MCF 10A (cell line): ENCODE data around the gene MTA3. TPM values are rescaled to one million over a fixed set of nuclear protein-coding genes. Genes with fewer than 3 reads are reported as not detected.

Experiments used
- BruUV-seq: library from RNA; stranded (reverse); fragments of 400-500 nt; replicated peaks from 2 replicates; lab custom pipeline; 2021; lab: Mats Ljungman, UMichigan
- CTCF ChIA-PET: fragments of 300-600 bp; sonication (Branson Sonifier 250); formaldehyde crosslinking; extraction: SDS; loops from one replicate; lab custom pipeline; 2021; ENCODE audit warnings: antibody characterized with exemption, inconsistent platforms; lab: Yijun Ruan, JAX
- POLR2A ChIA-PET: fragments of 300-600, 350-650 bp; sonication (Branson Sonifier 250); formaldehyde crosslinking; extraction: SDS; loops from one replicate; lab custom pipeline; 2020; ENCODE audit warnings: antibody characterized with exemption, inconsistent platforms; lab: Yijun Ruan, JAX
- DNase-seq: peaks from one replicate; pipeline ENCODE4 v3.0.0-alpha.2; 2018; ENCODE audit not compliant: unreplicated experiment
- H3K27ac Mint-ChIP-seq: one replicate; pipeline ENCODE4 v1.8.0; 2022; ENCODE audit warnings: mild to moderate bottlenecking, low read depth, mixed read lengths; ENCODE audit not compliant: unreplicated experiment
- H3K27me3 Mint-ChIP-seq: one replicate; pipeline ENCODE4 v1.8.0; 2022; ENCODE audit warnings: mixed read lengths; ENCODE audit not compliant: insufficient read depth, unreplicated experiment
- H3K36me3 Mint-ChIP-seq: one replicate; pipeline ENCODE4 v1.8.0; 2022; ENCODE audit warnings: mild to moderate bottlenecking, moderate library complexity, mixed read lengths; ENCODE audit not compliant: insufficient read depth, unreplicated experiment
- H3K4me1 Mint-ChIP-seq: one replicate; pipeline ENCODE4 v1.8.0; 2022; ENCODE audit warnings: mixed read lengths; ENCODE audit not compliant: insufficient read depth, unreplicated experiment
- H3K4me3 Mint-ChIP-seq: one replicate; pipeline ENCODE4 v1.8.0; 2022; ENCODE audit warnings: mild to moderate bottlenecking, moderate library complexity, mixed read lengths; ENCODE audit not compliant: unreplicated experiment
- H3K9me3 Mint-ChIP-seq: one replicate; pipeline ENCODE4 v1.8.0; 2022; ENCODE audit warnings: mixed read lengths; ENCODE audit not compliant: unreplicated experiment
- intact Hi-C: fragments of 100-400 bp; cut with micrococcal nuclease; formaldehyde crosslinking; loops from 2 replicates; pipeline ENCODE4 v1.14.1; 2022
- total RNA-seq: library from RNA; stranded (reverse); gene quantifications from 2 replicates; pipeline ENCODE4 v1.2.3, GENCODE V29; 2022
- TF ChIP-seq, protein P1 (sequence below): fragments of 200-600 bp; IDR thresholded peaks from one replicate; pipeline ENCODE4 v1.8.0; 2022; ENCODE audit warnings: antibody characterized with exemption, mild to moderate bottlenecking; ENCODE audit not compliant: unreplicated experiment

MTA3 gene
- total RNA-seq, 1 experiment from 2014 or later, result 41.4 TPM

- Mint-ChIP-seq H3K36me3 (no peaks in the 10 kb centered on the region), H3K9me3 (no peaks in the 10 kb centered on the region), H3K27me3 (no peaks in the 10 kb centered on the region), H3K4me3 (no peak overlapping the region), H3K4me1 (no peaks in the 10 kb centered on the region), H3K27ac (no peak overlapping the region)
- DNase-seq, result no peak
- TF ChIP-seq, protein P1, sequence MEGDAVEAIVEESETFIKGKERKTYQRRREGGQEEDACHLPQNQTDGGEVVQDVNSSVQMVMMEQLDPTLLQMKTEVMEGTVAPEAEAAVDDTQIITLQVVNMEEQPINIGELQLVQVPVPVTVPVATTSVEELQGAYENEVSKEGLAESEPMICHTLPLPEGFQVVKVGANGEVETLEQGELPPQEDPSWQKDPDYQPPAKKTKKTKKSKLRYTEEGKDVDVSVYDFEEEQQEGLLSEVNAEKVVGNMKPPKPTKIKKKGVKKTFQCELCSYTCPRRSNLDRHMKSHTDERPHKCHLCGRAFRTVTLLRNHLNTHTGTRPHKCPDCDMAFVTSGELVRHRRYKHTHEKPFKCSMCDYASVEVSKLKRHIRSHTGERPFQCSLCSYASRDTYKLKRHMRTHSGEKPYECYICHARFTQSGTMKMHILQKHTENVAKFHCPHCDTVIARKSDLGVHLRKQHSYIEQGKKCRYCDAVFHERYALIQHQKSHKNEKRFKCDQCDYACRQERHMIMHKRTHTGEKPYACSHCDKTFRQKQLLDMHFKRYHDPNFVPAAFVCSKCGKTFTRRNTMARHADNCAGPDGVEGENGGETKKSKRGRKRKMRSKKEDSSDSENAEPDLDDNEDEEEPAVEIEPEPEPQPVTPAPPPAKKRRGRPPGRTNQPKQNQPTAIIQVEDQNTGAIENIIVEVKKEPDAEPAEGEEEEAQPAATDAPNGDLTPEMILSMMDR, result no peak
- intact Hi-C loops, result no loop called here
- ChIA-PET CTCF (interaction anchor here (0.5 kb wide), 1 partner anchor 54 kb away, joined by 6 read pairs; no protein-coding TSS in a partner anchor), POLR2A (no interaction called here)
- BruUV-seq, result no TSS peak
Measured at GRCh38 chr2:42560899-42561298, 7.5 kb upstream of the MTA3 start.

DNA sequence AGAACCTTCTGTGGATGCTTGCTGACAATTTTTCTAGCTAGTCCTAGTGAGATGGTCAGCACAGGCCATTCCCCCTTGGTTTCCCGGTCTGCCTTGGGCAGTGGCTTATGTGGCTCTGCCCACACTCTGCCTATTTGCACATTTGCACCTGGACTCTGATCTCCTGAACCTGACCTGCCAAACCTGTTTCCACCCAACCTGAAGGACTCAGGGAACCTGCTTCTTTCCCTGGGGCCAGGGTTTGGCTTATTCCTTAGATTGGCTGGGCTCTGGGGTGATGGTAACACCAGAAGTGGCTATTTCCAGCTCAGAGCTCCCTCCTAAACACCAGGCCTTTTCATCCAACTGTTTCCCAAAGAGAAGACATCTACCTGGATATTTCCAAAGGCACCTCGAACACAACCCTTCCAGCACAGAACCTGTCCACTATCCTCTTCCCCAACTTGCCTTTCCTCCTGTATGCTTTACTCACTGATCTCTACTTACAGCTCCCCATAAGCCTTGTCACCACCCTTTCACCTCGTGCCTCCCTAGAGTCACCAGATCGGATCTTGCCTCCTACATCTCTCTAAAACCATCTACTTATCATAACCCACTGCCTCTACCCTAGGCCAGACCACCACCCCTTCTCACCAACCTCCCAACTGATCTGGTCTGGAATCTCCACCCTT is 5.8 kb upstream of the MTA3 start:
- intact Hi-C loops, result no loop called here
- H3K4me3 Mint-ChIP-seq, result no peak overlapping the region
- CTCF ChIA-PET, result no interaction called here
- POLR2A ChIA-PET, result no interaction called here
- H3K27ac Mint-ChIP-seq, result no peak overlapping the region
- H3K36me3 Mint-ChIP-seq, result no peaks in the 10 kb centered on the region
- no peaks in the 10 kb centered on the region for H3K9me3 Mint-ChIP-seq
- no peak for DNase-seq
- peaks cover 11% of the 10 kb centered on the region for H3K4me1 Mint-ChIP-seq
- no TSS peak for BruUV-seq
- H3K27me3 Mint-ChIP-seq, result no peaks in the 10 kb centered on the region
- TF ChIP-seq, protein P1, result no peak

DNA sequence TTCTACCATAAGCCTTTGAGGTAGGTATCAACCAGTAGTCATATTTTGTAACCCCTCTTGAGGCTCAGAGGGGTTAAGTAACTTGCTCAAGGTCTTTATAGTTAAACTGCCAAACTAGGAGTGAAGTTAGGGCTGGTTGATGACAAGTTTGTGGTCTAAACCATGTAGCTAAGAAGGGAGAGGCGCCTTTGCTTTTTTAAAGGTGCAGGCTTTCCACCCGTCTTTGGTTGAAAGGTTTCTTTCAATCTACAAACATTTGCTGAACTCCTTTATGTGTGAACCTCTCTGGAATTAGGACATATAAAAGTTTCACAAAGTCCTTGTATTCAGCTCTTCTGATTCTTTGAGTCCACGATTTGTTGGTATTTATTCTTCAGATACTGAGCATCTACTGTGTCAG is 2.4 kb upstream of the MTA3 start:
- DNase-seq, result no peak
- TF ChIP-seq, protein P1, result no peak
- POLR2A ChIA-PET, result interaction anchor here (1.5 kb wide), 1 partner anchor 17 kb away, joined by 3 read pairs; no protein-coding TSS in a partner anchor
- peaks cover 22% of the 10 kb centered on the region for H3K4me1 Mint-ChIP-seq
- H3K4me3 Mint-ChIP-seq, result no peak overlapping the region
- CTCF ChIA-PET, result interaction anchor here (0.6 kb wide), 2 partner anchors 72 to 98 kb away, joined by 3 read pairs; partner anchors contain the start of gene KCNG3
- H3K27ac Mint-ChIP-seq, result no peak overlapping the region
- peaks cover 11% of the 10 kb centered on the region for H3K36me3 Mint-ChIP-seq
- no peaks in the 10 kb centered on the region for H3K9me3 Mint-ChIP-seq
- no TSS peak for BruUV-seq
- intact Hi-C loops, result no loop called here
- no peaks in the 10 kb centered on the region for H3K27me3 Mint-ChIP-seq

- no peak overlapping the region for H3K27ac Mint-ChIP-seq
- no peak overlapping the region for H3K4me3 Mint-ChIP-seq
- peaks cover 20% of the 10 kb centered on the region for H3K36me3 Mint-ChIP-seq
- BruUV-seq, result no TSS peak
- no peaks in the 10 kb centered on the region for H3K9me3 Mint-ChIP-seq
- intact Hi-C loops, result no loop called here
- no peaks in the 10 kb centered on the region for H3K27me3 Mint-ChIP-seq
- H3K4me1 Mint-ChIP-seq, result peaks cover 22% of the 10 kb centered on the region
- POLR2A ChIA-PET, result interaction anchor here (1.5 kb wide), 1 partner anchor 18 kb away, joined by 3 read pairs; no protein-coding TSS in a partner anchor
- DNase-seq, result no peak
- TF ChIP-seq, protein P1, result no peak
- CTCF ChIA-PET, result interaction anchor here (0.6 kb wide), 1 partner anchor 97 kb away, joined by 3 read pairs; no protein-coding TSS in a partner anchor
Measured at GRCh38 chr2:42566837-42567321, 1.6 kb upstream of the MTA3 start.
